Fibroblast of skin of right quadriceps (primary cell): ENCODE data around the gene WDR38.

Experiments
- DNase-seq: peaks from one replicate; pipeline ENCODE4 v3.0.0-alpha.2; 2013

The WDR38 gene

DNA sequence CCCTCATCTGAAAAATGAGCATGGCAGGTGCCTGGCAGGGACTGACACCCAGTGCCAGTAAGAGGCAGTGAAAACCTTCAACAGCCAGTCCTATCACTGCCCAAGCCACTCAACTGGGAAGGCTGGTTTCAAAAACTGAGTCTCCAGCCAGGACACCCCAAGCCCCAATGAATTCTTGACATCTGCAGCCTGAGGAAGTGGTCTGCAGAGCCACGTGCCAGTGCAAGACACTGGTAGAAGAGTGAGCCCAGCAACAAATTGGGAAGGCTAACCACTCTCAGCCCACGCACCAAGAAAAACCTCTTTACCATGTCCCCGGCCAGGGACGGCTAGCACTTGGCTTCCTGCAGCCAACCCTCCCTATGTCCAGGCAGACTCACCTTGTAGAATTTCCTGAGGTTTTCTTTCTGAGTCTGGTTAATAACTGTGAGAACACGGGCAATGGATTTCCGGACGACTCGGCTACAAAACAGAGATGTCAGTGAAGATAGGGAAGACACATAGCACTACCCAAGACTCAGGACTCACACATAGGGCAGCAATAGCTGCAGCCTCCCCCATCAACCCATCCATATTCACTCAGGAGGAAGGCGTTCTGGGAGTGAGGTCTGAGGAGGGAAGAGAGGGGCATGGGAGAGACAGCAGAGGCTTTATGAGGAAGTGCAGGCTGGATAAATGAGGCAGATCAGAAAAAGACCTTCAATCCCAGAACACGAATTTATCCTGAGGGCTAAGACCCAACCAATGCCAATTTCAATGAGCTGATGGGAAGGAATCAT, 6.7 kb downstream of the WDR38 start:
- no peak for DNase-seq

DNA sequence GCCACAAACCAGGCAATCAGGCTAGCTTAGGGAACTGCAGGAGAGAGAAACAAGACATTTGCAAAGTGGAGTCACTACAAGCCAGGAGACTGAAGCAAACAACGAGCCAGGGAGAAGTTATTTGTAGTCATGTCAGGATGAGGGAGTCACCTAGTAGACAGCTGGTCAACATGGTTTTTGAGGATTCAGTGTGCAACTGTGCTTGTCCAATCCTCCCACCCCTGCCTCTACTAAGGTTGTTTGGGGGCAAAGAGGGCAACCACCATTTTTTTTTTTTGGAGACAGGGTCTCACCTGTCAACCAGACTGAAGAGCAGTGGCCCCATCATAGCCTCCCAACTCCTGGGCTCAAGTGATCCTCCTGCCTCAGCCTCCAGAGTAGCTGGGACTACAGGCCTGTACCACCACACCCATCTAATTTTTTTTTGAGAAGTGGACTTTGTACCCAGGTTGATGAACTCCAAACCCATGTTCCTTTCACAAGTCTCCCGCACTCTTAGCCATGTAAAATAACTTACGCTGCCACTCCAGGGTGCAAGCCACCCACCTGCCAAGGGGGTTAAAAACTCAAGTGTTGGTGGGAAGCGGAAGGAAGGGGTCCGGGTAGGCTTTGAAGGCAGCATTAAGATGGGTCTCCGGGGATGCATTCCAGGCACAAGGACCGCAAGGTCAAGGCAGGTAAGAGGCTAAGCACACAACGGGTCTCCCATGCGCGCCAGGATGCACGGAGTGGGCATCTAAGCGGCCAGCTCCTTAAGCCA, 7.5 kb downstream of the WDR38 start:
- no peak for DNase-seq

DNA sequence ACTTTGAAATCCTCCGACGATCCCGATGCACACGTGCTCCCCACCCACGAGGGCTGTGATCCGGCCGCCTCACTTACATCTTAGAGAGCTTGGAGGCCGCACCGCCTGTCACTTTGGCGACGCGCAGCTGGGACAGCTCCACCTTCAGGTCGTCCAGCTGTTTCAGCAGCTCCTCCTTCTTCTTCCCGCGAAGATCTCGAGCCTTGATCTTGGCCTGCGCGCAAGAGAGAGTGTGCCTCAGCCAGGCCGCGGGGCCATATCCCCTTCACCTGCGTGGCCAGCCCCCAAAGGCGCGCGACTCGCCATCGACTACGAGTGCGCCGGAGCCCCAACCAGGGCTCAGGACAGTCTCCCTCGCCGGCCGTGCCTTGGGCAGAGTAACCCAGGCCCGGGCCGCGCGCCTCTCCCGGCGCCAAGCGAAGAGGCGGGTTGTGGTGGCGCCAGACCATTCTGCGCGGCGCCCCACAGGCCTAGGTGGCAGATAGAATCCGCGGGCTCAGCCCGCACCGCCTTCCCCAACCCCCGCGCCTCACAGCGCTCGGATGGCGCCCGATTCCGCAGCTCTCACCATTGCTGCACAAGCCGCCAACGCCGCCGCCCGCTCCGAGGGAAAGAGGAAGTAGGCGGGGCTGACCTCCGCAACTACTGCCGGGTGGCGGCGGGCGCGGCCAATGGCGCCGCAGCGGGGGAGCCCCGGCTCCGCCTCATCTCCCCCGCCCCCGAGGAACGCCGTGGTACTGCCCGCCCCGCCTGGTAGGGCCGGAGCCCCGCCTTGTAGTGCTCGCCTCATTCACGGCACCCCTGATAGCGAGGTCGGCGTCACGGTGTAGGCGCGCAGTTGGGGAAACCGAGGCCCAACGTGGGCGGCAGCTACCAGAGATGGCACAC, 8.3 kb downstream of the WDR38 start, which contains the start of the genes ARPC5L and RPL35:
Gene ARPC5L (plus strand): TSS at position 789 of the 888 bp plus-strand sequence. CDS start 7,161 bp downstream, outside the sequence.
Gene RPL35 (minus strand): TSS at position 616 of the 888 bp plus-strand sequence. CDS start 45 bp downstream, at position 571.
- DNase-seq: peak; percentile 94

DNA sequence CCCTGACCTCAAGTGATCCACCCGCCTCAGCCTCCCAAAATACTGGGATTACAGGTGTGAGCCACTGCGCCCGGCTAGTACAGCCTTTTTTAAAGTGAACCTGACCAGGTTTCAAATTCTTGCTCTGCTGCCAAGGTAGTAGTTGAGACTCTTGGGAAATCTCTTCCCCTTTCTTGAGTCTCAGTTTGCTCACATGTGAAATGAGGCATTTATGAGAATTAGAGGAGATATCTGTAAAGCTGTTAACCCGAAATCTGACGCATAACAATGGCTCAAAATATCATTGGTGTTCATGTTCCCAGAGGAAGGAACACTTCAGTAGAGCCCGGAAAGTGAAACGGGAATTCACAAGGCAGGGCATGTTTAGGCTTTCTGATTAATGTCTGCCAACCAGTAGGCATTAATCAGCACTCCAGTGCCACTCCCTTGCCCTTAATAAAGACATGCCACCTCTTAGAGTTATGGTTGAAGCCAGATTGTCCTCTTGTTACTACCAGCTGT, 10.2 kb downstream of the WDR38 start:
- no peak for DNase-seq

DNA sequence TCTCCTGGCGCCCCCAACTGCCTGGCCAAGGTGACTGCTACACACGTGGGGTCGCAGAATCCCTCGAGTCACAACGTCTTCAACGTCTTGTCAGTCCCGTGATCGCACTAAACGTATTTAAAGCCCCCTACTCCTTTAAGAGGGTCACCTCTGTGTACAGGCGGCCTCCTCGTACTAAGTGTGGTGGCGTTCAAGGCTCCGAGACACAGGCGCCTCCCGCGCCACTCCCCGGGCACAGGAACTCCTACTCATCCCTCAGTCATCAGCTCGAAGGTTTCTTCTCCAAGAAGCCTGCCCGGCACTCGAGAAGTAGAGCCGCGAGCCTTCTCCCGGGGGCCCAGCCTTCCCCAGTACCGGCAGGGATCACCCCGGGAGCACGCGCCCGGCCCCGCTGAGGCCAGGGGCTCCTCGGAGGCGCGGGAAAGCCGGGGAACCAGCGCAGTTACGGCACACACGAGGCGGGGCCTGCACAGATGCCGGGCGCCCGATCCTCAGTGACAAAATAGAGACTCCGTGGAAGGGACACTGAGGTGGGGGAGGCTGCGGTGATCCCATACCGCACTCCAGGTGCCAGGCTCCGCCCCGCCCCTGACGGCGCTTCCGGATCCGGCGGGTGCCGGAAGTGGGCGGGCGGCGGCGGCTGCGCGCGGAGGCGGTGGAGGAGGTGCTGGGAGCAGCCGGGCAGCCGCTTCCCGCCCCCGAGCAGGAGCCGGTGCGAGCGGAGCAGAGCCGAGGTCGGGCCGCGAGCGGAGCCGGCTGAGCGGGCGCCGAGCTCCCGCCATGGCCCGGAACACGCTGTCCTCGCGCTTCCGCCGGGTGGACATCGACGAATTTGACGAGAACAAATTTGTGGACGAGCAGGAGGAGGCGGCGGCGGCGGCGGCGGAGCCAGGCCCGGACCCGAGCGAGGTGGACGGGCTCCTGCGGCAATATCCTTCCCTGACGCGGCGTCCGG, 15.5 kb downstream of the WDR38 start:
- DNase-seq: peak; percentile 82

DNA sequence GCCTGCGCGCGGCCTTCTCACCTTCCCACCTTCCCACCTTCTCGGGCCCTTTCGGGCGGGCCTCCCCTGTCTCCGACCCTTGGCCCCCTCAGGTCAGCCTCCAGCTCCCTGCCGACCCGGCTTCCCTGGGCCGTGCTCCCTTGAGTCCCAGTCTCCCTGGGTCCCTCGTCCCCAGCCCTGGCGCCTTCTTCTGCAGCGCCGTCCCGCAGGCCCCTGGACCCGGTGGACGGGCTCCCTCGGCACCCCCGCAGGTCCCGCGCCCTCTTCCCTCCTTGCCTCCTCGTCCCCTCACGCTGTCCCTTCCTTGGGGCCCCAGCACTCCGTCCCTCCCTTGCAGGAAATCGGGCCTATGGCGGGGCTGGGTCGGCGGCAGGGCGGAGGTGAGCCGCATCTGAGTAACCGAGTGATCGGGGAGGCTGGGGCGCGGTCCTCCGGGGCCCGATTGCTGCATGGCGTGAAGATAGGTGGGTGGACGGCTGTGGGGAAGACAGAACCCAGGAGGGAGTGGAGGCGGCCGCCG, 16.3 kb downstream of the WDR38 start:
- no peak for DNase-seq

DNA sequence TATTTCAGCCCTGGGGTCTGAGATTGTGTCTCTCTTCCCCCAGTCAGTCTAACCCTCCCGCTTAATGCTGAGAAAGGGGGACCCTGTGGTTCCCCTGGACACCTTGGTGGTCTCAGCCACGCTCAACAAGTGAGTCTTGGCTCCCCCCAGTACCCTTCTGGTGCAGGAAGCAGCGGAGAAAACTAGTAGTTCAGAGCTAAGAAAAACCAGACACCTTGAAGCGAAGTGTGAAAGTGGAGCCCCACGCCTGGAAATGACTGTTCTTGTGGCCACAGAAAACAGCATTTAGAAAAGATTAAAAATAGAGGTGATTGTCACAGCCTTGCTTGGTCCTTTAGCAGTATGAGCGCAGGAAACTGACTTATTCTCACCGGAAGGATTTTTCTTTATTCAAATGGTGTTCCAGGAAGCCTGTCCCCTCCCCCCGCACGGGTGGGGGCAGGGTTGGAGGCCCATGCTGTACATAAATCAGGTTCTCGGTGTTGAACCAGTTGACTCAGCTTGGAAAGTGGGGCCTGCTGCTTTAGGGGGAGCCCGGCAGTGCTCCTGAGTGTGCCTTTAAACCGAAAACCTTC, 16.8 kb downstream of the WDR38 start:
- DNase-seq: peak; percentile 54

DNA sequence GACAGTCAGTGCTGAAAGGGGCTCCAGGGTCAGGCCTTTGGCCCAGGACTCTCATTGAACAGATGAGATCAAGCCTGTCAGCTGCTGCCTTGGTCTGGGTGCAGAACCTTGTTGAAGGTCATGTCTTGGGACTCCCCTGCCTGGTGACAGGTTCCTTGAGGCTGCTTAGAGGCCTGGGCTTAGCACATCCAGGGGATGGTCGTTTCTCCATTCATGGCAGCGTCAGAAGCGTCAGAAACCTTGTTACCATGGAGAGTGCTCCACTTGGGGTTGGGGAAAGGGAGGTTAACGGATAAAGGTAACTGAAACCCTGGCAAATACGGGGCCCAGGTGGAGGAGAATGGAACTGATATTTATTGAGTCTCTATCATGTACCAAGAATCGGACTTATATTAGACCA, 17.5 kb downstream of the WDR38 start:
- no peak for DNase-seq

DNA sequence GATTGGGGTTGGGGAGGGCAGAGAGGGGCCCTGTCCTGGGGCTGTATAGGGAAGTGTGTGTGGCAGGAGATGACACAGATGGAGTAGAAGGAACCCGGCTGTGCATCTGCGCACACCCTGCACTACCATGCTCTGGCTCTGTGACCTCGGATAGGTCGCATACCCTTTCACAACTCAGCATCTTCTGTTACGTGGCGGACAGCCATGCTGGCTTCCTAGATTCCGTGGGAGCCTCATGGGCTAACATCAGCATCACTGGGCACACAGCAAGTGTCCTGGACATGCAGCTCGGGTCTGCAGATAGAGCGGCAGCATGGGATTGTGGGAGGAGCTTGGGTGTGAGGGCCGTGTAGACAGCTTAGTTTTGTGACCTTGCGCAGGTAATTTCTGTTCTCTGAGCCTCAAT, 17.9 kb downstream of the WDR38 start:
- DNase-seq: no peak

DNA sequence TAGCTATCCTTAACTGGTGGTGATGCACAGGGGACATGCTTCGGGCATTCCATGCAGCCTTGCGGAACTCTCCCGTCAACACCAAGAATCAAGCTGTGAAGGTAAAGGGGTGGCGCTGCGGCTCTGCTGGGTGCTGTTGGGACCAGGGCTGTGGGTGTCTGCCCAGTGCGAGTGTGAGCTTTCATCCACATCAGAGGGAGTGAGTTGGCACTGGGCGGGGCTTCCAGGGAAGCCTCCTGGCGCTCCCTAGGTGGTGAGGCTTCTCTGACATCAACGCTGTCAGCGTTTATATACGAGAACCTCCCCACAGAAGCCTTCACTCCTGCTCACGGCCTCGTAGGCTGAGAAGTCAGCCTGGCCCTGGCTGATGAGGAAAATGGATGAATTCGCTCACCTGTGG, 20.4 kb downstream of the WDR38 start:
- no peak for DNase-seq

DNA sequence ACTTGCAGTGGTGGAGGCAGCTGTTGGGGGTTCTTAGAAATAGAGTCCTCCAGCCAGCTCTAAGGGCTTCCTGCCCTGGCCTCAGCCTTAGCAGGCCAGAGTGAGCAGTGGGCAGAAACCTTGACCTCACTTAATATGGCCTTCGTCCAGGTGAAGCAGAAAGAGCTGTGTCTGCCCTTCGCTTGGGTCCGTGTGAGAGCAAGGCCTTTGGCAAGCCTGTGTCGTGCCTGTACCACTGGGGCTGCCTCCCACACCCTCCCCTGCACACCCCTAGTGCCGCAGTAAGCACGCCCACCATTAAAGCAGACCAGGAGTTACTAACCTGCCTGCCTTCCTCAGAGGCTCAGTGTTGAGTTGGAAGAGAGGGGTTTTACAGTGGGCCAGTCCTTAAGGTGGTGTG, 22.2 kb downstream of the WDR38 start:
- no peak for DNase-seq

DNA sequence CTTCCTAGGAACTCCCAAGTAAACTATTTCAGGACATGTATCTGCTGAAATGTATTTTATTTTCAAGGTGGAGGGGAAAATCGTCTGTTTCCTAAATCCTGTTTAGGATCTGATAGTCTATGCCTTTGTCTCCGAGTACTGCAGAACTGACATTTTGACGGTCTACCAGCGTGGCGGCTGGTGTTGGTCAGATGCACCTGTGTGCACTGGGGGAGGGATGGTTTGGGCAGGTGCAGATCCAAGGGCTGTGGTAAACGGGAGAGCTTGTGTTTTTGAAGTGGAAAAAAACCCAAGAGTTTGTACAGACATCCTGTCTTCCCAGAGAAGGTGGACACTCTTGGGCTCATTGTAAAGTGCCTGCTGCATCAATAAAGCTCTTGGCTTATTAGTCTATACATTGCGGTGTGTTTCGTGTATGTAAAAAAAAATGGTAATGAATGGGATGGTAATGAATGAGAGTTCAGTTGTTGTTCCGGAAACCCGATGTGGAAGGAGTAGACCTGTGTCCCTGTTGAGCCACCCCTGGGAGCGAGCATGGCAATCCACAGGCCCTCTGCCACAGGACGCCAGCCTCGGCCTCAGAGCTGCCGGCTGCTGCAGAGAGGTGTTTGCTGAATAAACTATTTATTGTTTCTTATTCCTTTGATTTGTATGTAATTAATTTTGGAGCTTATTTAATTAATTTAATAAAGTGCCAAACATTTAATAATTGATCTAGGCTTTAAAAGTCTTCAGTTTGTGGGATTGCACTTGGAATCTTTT, 23.9 kb downstream of the WDR38 start:
- no peak for DNase-seq

DNA sequence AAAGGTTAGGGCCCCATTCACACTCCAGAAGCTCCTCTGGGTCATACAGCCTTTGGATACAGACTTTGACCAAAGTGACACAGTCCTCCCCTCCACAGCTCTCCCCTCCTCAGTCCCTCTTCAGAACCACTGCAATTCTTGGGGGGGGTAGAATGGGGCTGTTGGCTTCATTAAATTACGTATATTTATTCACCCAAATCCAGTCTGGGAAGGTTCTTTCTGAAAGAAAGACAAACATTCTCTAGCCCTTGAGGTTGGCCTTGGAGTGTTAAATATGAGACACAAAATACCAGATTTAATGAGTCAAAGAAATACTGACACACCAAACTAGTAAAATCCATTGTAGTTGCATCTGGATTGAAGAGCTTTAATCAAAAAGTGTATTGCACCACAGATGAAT, 24.8 kb downstream of the WDR38 start:
- DNase-seq: no peak

DNA sequence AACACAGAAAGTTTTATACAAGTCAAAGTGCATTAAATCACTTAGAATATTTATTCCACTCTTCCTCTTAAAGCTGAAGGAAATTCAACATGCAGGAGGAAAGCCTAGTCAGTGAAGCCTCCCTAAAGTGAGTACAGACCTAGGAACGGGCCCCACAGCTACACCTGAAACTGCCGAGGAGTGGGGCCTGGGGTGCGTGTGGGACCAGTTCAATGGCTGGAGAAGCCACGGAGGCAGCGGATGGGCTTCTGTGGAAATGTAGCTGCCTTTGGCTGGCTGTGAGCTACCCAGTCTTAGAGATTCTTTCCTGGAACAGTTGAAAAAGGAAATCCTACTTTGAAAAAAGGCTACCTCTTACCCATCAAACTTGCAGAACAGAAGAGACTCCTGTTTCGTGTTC, 25.3 kb downstream of the WDR38 start:
- no peak for DNase-seq

DNA sequence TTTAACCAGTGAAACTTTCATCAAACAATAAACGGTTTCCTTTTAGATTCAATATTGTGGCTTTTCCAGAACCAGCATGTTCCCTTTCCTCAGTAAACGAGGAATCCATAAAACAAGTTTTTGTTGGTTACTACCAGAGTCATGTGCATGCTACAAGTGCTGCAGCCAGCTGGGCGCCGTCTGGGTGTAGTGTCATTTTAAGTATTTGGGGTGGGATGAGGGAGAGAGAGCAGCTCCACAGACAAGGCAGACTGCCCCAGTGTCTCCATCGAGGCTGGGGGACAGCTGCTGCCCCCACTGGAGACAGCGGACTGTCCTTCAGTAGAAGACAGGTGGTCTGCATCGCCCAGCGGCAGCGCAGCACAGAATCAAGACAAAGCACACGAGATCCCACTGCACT, 26.0 kb downstream of the WDR38 start:
- DNase-seq: no peak

DNA sequence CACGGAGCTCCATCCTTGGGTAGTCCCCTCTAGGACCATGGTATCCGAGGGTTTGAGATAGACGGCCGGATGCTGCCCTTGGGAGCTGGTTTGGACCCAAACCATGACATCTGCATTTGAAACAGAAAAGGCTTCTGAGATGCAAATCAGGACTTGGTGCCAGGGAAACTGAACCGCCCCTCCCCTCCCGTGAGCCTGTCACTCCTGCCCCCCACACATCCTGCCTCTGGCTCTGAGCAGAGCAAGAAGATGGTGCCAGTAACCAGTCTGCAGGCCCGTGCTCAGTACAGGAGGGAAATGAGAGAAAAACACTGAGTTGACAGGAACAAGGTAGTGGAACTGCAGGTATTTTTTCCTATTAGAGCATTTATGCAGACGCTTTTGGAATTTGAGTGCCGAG, 27.2 kb downstream of the WDR38 start:
- no peak for DNase-seq

DNA sequence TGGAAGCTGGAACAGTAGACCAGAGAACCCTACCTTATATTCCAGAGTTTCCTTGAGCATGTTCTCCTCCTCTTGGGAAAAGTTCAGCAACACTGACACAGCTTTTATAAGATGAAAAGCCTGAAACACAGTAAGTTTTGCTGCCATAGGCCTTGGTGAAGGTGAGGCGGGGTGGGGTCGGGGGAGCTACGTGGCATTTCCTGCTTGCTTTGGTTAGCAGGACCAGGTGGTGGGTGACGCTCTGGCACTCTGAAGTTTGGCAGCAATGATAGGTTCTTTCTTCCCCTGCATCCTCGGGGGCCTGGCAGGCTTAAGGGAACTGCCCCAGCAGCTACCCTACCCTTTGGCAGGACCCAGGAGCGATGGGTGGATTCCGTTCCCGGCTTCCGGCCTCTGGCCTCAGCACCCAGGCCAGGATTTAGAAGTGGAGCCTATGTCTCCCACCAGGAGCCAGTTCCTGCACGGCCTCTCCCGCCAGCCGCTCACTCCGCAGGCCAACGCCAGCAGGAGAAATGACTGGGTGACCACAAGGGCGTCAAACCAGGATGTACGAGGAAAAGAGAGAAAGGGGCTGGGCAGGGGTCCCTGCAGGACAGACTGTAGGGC, 28.0 kb downstream of the WDR38 start:
- no peak for DNase-seq

DNA sequence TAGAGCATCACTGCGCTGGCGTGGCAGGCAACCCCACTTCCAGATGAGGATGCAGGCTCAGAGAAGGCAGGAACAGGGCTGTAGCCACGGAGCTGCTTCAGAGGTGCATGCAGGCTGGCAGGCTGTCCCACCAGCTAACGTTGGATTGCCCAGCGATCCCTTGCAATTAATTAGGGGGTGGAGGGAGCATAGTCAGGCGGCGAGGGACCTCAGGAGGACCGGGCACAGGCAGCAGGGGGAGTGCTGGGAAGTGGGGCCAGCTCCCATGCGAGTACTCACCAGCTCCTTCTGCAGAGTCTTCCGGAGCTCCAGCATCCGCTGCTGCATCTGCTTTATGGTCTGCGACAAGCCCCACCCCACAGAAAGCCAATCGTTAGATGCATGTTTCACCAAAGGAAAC, 29.0 kb downstream of the WDR38 start:
- no peak for DNase-seq

DNA sequence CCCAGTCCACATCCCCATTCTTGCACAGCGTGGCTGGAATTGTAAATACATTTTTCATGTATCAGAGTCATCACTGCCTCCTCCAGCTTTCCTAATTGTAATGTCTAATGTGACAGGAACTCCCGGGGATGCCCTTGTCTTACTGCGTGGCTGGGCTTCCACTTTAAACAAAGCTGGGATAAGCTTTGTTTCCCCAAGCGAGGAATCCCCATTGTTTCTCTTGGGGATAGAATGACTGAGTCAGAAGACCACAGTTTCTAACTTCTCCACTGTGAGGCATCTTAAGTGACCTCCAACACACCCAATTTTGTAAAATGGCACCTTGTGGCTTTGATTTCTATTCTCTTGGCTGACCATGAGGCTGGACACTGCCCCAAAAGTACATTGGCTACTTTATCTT, 31.1 kb downstream of the WDR38 start:
- DNase-seq: no peak

DNA sequence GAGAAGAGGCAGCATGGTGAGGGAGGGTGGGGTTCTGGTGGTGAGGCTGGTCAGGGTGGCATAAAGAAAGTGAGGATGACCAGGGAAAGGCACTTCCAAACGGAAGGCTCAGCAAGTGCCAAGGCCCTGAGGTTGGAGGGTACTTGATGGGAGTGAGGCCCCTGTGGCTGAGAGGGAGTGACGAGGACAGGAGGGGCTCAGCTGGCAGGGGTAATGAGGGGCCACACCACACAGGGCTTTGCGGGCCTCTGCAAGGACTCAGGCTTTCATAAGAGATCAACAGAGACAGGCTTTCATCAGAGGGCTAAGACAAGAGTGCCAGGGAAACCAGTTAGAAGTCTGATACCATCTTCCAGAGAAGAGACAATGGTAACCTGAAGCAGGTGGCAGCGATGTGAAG, 32.3 kb downstream of the WDR38 start:
- no peak for DNase-seq
